GM12874 (cell line): ENCODE data around the gene CCDC171.

Source experiments
- CTCF ChIP-seq: IDR thresholded peaks from 2 replicates; pipeline ENCODE4 v1.5.1; 2011; ENCODE audit warnings: low read depth, mild to moderate bottlenecking, control low read depth, low read length, moderate library complexity; ENCODE audit not compliant: insufficient read depth

The CCDC171 gene

GRCh38 chr9:15670246-15670645 is 117.4 kb downstream of the CCDC171 start:
- no peak for TF ChIP-seq CTCF

GRCh38 chr9:15670894-15671293 is 118.1 kb downstream of the CCDC171 start:
- no peak for TF ChIP-seq CTCF

GRCh38 chr9:15693701-15694100 is 140.9 kb downstream of the CCDC171 start:
- no peak for TF ChIP-seq CTCF

- TF ChIP-seq CTCF, result no peak
These were observed 144.1 kb downstream of the CCDC171 start for GRCh38 chr9:15696979-15697378.

- no peak for TF ChIP-seq CTCF
These were observed 144.6 kb downstream of the CCDC171 start for GRCh38 chr9:15697446-15697851.

GRCh38 chr9:15707000-15707399 is 154.2 kb downstream of the CCDC171 start:
- no peak for TF ChIP-seq CTCF

- TF ChIP-seq CTCF, result no peak
These were observed 158.7 kb downstream of the CCDC171 start for GRCh38 chr9:15711531-15711930.

GRCh38 chr9:15711931-15712330 is 159.1 kb downstream of the CCDC171 start:
- no peak for TF ChIP-seq CTCF
